GM10248 (cell line): ENCODE measurements around the gene PRPF18.

Experiments used
- CTCF ChIA-PET: fragments of 300-600 bp; sonication (Branson Sonifier 250); formaldehyde crosslinking; extraction: SDS; loops from one replicate; lab custom pipeline; 2021; ENCODE audit warnings: antibody characterized with exemption; lab: Yijun Ruan, JAX
- POLR2A ChIA-PET: fragments of 350-650 bp; sonication (Branson Sonifier 250); formaldehyde crosslinking; extraction: SDS; loops from one replicate; lab custom pipeline; 2020; ENCODE audit warnings: antibody characterized with exemption; lab: Yijun Ruan, JAX
- DNase-seq: peaks from one replicate; pipeline ENCODE4 v3.0.0; 2012; ENCODE audit errors: extremely low spot score
- TF ChIP-seq, protein P1 (sequence below): IDR thresholded peaks from 2 replicates; pipeline ENCODE4 v1.5.1; 2012; ENCODE audit warnings: mild to moderate bottlenecking, low read depth; ENCODE audit errors: extremely low read depth, missing control alignments, control extremely low read depth

Gene PRPF18

DNA sequence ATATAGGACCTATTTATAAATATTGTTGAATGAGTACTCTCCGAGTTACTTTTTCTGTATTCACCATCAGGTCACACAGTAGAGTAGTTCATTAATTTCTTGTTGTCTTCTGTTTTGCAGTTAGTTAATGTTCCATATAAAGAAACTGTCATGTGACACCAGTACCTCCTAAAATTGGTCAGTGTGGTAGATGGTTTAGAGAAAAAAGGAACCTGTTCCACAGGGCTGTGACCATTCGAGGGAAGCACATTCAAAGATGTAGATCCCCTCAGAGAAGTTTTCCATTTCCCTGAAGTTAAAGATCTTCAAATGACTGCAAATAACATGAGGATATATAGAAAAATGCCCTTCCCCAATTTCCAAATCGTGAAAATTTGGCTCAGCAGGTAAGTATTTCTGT is 45.7 kb downstream of the PRPF18 start:
- POLR2A ChIA-PET: no interaction called here
- TF ChIP-seq, protein P1, sequence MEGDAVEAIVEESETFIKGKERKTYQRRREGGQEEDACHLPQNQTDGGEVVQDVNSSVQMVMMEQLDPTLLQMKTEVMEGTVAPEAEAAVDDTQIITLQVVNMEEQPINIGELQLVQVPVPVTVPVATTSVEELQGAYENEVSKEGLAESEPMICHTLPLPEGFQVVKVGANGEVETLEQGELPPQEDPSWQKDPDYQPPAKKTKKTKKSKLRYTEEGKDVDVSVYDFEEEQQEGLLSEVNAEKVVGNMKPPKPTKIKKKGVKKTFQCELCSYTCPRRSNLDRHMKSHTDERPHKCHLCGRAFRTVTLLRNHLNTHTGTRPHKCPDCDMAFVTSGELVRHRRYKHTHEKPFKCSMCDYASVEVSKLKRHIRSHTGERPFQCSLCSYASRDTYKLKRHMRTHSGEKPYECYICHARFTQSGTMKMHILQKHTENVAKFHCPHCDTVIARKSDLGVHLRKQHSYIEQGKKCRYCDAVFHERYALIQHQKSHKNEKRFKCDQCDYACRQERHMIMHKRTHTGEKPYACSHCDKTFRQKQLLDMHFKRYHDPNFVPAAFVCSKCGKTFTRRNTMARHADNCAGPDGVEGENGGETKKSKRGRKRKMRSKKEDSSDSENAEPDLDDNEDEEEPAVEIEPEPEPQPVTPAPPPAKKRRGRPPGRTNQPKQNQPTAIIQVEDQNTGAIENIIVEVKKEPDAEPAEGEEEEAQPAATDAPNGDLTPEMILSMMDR: no peak
- DNase-seq: no peak
- CTCF ChIA-PET: interaction anchor here (1.9 kb wide), 1 partner anchor 27 kb away, joined by 6 read pairs; no protein-coding TSS in a partner anchor

- ChIA-PET CTCF (interaction anchor here (1.9 kb wide), 1 partner anchor 27 kb away, joined by 6 read pairs; no protein-coding TSS in a partner anchor), POLR2A (no interaction called here)
- no peak for DNase-seq
- TF ChIP-seq, protein P1: no peak
These were observed 46.2 kb downstream of the PRPF18 start for GRCh38 chr10:13632884-13633440.

- ChIA-PET CTCF (interaction anchor here (0.8 to 1.9 kb wide), 2 partner anchors 19 to 26 kb away, joined by 3 to 6 read pairs; no protein-coding TSS in a partner anchor), POLR2A (no interaction called here)
- no peak for DNase-seq
- TF ChIP-seq, protein P1: no peak
These were observed 46.9 kb downstream of the PRPF18 start for GRCh38 chr10:13633689-13634088.

DNA sequence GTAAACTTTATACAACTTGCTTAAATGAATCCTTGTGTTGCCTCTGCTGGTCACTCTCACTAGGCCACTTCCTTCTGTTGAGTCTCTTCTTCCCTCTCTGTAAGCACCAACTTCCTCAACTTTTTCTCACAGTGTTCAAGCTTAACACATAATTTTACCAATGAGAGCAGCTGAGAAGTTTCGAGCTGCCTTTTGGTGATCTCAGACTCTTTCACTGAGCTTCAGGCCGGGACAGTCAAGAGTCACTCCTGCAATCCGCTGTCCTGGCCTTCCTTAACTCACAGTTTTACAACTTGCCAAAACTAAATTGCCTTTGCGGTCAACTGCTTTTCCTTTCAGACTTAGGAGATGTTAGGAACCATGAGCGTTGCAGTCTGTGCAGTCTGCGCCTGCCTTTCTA is 47.4 kb downstream of the PRPF18 start:
- DNase-seq: no peak
- CTCF ChIA-PET: interaction anchor here (0.8 to 2.7 kb wide), 3 partner anchors 11 to 25 kb away, joined by 3 to 12 read pairs (median 6); no protein-coding TSS in a partner anchor
- TF ChIP-seq, protein P1: no peak
- POLR2A ChIA-PET: no interaction called here

GRCh38 chr10:13636776-13637175 is 50.0 kb downstream of the PRPF18 start:
- TF ChIP-seq, protein P1: no peak
- no peak for DNase-seq
- ChIA-PET CTCF (interaction anchor here (2.7 kb wide), 1 partner anchor 8 kb away, joined by 12 read pairs; no protein-coding TSS in a partner anchor), POLR2A (no interaction called here)

GRCh38 chr10:13637303-13637856 is 50.6 kb downstream of the PRPF18 start:
- POLR2A ChIA-PET: no interaction called here
- CTCF ChIA-PET: interaction anchor here (1.3 to 4.9 kb wide), 2 partner anchors 13 to 33 kb away, joined by 4 to 19 read pairs; no protein-coding TSS in a partner anchor
- DNase-seq: no peak
- TF ChIP-seq, protein P1: no peak
